Cerebellar cortex (tissue), 1 donor: ENCODE results near the gene LYST.
A peak's percentile ranks its signal among the peaks of the same experiment; 100 is the strongest.
"Not testable (repeated sequence)": the region's sequence is repeated elsewhere in the genome, so short reads cannot be mapped to it uniquely, and the experiment has no call there.

Experiments used
- DNase-seq: peaks from one replicate; pipeline ENCODE4 v3.0.0-alpha.2; 2015; ENCODE audit warnings: low spot score

Gene LYST

DNA sequence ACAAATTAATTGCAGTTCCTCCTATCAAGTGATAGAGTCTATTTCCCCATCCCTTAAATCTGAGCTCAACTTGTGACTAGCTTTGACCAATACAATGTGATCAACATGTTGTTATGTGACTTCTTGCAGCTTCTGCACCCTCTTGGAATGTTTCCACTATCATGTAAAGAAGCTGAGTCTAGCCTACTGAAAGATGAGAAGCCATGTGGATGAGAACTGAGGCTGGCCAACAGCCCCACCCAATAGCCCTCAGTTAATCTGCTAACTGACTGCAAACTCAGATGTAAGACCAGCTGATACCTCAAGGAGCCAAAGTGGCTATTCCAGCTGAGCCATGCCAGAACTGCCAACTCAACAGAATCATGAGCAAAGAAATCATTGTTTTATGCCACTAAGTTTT is 44.0 kb downstream of the LYST start:
- DNase-seq, result no peak

DNA sequence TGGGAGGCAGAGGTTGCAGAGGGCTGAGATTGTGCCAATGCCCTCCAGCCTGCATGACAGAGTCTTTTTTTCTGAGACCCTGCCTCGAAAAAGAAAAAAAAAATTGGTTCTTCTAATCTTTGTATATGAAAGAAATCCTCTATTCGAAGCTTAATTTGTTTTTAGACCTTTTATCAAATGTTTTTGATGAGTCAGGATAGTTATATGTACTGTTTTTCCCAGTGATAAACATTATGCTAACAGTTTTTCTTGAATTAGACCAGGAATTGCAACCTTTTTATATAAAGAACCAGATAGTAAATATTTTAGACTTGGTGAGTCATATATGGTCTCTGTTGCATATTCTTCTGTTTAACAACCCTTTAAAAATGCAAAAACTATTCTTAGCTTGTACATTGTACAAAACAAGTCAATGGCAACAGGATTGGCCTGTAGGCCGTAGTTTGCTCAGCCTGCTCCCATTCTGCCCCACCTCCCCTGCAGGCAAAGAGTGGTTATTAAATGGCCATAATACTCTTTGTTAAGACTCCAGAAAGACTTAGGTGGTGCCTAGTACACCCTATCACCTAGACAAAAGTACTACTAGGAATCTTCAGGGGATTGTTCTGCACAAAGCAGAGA is 45.2 kb downstream of the LYST start:
- no peak for DNase-seq

DNA sequence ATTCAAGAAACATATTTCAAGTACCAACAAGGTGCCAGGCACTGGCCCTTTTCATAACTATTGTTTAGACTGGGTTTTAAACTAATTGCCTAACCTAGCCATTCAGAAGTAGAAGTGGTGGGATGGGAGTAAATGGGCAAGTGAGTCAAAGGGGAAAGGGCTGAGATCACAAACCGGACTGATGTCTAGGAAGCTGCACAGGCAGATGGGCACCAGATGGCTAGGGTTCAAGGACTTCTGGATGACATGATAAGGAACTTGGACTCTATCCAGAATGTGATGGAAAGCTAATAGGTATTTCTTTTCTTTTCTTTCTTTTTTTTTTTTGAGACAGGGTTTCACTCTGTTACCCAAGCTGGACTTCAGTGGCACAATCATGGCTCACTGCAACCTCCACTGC is 46.6 kb downstream of the LYST start:
- no peak for DNase-seq

DNA sequence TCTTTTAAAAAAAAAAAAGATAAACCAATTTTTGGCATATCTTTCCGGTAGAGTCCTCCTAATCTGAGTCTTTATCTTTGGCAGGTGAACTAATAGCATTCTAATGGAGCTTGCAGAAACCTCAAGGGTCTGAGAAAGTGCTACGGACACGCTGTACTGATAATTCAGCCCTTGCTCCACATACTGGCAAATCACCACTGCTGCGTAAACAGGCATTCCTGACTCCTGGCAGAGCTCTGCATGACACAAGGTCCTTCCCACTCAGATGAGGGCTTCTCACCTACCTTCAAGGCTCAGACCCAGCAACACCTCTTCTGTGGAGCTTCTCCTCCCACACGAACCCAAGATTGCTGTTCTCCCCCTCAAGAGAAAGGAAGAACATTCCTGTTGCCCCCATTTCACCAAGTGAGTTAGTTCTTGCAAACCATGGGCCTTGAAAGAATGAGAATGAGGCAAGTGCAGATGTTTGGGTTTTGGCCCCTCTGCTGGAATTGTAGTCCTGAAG is 48.0 kb downstream of the LYST start:
- DNase-seq, result no peak

DNA sequence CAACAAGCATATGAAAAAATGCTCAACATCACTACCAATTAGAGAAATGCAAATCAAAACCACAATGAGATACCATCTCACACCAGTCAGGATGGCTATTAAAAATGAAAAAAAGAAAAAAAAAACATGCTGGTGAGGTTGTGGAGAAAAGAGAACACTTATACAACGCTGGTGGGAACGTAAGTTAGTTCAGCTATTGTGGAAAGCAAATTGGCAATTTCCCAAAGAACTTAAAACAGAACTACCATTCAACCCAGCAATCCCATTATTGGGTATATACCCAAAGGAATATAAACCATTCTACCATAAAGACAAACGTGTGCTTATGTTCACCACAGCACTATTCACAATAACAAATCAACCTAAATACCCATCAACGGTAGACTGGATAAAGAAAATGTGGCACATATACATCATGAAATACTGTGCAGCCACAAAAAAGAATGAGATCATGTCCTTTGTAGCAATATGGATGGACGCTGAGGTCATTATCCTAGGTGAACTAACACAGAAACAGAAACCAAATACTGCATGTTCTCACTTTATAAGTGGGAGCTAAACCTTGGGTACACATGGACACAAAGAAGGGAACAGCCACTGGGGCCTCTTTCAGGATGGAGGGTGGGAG is 49.5 kb downstream of the LYST start:
- no peak for DNase-seq

DNA sequence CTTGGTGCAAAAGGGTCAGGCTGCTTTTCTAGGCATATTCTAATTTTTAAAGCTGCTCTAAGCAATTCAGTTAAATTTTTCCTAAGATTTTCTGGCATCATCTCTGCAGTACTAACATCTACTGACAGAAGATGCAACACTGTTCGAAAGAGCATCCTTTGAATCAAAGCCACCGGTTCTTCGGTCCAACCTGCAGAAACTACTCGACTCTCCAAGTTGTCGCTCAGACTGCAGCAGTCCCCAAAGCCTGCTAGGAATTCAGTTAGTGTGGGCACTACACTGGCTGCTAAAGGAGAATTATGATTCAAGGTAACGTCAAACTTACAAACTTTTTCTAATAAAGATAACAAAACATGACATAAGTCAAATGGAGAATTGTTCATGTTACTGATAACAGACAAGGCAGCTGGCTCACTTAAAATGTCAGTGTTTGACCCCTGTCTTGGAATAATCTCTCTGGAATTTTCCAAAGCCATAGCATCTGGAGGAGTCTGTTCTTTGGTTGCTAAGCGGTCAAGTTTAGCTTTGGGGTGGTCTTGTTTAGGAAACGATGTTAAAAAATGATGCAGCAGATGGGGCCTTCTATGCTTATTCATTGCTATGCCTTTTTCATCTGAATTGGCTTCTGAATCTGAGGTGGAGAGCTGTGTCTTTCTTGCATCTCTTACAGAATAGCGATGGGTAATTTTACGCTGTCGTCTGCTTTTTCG is 56.9 kb downstream of the LYST start:
- DNase-seq, result no peak

DNA sequence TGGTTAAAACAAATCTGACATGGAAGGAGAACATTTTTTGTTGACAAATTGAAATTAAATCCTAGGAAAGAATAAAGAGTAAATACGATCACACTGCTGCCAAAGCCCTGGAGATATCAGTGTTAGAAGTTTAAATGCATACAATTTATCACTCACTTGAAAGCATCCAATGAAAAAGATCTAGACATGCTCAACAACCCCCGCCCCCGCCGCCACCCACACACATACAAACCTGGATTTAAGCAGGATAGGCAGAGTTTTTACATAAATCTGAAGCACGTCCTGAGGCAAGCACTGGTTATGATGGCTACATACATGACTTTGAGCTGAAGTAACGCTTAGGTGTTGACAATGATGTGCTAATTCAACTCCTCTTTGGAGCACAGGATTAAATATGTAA is 58.5 kb downstream of the LYST start:
- DNase-seq, result no peak

DNA sequence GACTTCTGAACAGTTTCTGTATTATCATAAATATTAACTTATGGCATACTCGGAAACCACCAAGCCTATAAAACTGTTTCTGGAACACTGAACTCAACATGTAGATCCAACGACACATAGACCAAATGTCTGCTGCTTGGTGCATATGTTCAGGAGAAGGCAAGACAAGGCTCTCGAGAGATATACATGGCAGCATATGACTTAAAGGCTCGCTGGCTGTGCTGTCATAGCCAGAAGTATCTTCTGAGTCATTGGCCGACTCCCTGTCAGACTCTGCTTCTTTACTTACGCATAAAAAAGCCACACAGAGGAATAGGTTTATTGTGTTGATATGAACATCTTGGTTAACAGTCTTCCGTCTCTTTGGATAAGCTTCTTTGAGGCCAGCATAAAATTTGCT is 60.6 kb downstream of the LYST start:
- no peak for DNase-seq

DNA sequence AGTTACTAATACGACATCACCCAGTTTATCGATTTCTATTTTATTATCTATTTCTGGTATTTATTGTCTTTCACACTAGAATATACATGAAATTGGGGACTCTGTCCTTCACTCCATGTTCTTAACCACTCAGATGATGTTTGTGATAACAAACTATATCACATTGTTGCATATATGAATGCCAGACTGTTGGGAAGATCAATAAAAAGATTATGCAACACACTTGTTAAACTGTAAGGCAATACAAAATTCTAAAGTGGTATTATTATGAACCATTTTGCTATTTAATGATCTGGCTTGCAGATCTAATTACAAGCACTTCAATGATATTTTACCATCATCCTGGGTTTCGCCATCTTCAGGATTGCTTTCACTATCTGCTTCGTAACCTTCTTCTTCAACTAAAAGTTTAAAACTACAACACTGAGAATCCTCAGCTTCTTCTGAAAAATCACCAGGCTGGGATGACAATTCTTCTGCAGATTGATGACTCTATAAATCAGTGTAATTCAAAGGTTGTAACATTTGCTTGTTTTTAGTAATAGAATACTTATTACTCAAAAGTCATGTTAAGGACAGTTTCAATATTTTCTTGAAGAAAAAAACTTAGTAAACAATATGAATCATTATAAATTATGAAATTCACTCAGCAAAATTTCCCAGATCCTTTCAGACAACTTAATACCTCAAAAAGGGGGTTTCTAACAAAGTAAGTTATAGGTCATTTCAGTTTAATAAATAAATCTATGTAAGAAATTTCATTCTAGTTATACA is 63.9 kb downstream of the LYST start:
- DNase-seq, result no peak

DNA sequence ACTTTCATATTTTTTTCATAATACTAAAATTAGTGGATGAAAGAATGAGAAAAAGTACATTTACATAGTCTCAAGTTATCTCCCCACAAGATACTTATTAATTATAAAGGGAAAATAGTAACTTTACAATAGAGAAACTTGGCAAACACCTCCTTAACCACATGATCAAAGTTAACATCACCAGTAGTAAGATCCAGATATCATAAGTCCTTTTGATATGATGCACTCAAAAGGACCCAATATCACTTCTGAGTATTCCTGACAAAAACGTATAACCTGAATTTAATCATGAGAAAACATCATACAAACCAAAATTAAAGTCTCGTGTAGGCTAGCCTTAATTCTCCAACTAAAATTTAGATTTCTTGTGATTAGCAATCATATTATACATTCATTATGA is 67.4 kb downstream of the LYST start:
- no peak for DNase-seq

DNA sequence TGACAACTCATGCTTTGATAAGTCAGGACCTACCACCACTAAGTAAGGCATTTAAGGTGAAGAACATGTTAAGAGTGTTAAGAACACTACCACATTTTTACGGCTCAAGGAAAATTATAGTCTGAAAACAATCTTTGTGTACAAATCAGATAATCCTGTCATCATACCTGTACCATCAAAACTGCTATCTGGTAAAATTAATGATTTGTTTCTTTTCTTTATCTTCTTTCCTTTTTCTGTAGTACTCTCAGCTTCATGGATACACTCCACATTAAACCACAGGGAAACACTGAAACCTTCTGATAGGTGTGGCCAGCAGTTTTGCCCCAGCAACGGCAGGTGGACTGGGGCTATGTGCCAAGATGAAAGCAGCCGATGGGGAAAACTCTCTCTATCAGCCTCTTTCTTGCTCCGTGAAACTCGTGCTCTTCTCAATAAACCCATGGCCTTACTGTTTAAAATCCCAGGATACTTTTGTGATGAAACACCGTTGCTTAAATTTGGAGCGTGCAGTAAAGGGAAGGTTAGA is 75.1 kb downstream of the LYST start:
- DNase-seq, result no peak

DNA sequence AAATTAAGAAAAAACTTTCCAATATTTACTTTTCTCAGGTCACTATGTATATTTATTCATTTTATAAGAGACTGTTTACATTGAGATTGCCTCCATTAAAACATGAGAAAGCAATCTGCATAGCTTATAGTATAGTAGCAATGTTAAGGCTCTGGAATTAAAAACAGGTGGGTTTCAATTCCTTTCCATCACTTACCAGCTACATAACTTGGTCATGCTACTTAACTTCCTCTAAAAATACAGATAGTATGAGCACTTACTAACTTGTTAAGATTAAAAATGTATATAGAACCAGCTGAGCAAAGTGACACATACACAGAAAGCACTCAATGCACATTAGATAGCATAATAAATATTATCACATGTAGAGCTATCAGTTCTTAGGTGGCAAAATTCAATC is 76.6 kb downstream of the LYST start:
- no peak for DNase-seq

DNA sequence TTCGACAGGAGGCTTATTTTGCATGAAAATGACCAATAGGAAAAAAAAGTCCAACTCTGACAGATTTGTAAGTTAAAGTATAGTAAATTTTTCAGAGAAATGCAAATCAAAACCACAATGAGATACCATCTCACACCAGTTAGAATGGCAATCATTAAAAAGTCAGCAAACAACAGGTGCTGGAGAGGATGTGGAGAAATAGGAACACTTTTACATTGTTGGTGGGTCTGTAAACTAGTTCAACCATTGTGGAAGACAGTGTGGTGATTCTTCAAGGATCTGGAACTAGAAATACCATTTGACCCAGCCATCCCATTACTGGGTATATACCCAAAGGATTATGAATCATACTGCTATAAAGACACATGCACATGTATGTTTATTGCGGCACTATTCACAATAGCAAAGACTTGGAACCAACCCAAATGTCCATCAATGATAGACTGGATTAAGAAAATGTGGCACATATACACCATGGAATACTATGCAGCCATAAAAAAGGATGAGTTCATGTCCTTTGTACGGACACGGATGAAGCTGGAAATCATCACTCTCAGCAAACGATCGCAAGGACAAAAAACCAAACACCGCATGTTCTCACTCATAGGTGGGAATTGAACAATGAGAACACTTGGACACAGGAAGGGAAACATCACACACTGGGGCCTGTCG is 80.3 kb downstream of the LYST start:
- not testable (repeated sequence) for DNase-seq

DNA sequence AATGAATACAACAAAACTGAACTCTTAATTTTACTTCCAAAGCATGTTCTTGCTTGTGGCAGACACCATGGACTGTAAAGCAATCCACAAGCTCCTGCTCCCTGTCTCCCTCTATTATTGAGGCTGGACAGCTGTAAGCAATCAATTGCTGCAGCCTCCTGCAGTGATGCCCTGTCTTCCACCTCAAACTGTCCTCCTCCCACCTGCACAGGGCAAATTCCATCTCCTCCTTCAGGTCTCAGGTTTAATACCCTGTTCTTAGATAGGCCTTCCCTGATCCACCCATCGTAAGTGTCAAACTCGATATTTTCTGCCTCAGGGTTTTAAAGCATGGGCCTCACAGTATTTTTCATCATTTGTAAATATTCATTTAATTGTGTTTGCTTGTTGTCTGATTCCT is 81.8 kb downstream of the LYST start:
- DNase-seq, result no peak

DNA sequence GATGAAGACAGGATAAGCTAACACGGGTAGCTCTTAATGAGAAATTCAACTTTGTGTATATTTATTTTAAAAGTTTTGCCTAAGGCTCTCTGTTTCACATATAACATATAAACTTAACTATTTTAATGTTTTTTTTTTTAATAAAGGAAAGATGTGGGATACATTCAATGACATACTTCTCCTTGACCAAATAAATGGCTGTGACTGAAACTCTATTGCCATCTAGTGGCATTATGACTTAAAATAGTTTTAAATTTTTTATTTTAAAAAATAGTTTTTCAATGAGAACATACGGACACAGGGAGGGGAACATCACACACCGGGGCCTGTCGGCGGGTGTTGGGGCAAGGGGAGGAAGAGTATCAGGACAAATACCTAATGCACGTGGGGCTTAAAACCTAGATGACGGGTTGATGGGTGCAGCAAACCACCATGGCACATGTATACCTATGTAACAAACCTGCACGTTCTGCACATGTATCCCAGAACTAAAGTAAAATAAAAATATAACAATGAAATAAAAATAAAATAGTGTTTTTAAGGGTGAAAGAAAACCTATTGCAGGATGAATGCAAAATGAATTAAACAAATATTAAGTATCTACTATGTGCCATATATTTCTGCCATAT is 83.4 kb downstream of the LYST start:
- peak; percentile 53 for DNase-seq

DNA sequence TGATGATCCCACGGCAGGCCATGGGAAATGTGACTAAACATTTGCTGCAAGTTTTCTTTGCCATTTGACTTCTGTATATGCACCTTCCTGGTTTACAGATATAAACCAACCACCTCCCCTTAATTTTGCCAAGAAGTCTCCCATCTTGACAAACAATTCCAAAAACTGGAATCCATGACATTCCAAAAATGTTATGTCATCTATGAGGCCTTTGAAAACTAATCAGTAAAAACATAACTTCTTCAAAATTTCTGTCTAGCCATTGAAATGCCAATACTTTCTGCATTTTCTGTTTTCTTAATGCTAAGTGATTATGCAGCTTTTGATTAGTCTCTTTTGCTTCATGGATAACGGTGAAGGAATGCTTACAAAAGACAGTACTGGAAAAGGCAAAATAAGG is 84.1 kb downstream of the LYST start:
- no peak for DNase-seq

DNA sequence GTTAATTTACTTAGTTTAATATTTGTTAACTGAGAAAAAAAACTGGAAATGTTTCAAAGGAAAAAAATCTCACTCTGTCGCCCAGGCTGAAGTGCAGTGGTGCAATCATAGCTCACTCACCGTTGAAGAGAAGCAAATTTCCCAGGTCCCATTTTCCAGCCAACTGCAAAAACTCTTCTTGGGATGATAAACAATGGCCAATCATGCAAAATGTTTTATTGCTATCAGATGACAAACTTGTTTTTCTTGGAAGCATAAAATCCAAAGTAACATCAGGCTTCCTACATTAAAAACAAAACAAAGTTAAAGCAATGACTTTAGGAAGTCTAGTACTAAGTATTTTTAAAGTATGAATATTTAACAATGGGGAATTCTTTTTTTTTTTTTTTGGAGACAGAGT is 84.9 kb downstream of the LYST start:
- DNase-seq, result no peak

DNA sequence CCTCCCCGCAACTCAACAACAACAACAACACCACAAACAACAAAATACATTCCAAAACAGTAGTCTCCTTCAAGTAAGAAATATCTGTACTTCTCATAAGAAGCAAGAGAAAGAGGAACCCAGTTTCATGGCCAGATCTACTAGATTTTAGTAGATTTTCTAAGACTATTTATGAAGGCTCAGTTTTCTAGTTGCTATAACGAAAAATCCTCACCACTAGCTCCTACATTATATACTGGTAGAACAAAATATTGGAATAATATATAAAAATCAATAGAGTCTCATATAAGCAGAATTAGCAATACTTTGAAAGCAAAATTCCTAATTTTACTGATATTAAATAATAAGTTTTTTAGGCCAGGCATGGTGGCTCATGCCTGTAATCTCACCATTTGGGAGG is 86.9 kb downstream of the LYST start:
- DNase-seq, result no peak

DNA sequence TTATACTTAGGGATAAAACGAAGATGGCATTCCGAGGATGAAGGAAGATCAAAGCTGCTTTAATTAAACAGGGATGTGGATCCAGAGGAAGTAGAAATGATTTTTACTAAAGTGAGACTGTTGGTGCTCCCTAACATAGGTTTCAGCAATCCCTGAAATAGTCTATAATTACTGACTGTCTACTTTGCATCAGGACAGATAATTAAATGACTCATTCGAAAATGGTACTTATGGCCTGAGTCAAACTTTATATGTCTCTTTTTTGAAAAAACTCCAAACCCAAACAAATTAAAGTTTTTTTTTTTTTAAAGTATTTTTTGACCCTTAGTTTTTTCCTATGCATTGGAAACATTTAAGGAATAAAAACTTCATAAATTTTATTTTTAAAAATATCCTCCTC is 90.3 kb downstream of the LYST start:
- no peak for DNase-seq

DNA sequence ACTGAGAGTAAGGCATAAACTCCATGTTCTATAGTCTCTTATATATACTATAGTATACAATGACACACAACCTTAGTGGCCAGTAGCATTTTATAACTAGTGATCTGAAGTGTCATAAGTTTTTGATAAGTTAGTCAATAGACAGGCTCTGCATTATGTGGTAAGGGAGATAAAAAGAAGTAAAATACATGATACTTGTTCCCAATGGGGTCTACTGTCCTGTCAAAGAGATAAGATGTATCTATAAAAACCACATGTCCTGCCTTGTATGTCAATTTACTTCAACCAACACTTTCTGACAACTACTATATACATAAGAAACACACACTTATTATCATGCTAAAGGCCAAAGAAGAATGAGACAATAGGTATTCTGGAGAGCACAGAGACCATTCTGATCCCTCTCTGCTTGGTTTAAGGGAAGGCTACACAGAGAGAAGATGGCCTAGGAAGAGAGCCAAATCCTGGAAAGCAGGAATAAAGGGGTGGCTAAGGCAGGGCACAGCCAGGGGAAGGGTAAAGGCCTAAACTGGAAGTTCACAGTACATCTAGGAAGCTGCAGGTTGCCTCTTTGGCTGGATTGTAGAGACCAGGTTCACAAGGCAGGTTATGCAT is 91.4 kb downstream of the LYST start:
- DNase-seq, result no peak

DNA sequence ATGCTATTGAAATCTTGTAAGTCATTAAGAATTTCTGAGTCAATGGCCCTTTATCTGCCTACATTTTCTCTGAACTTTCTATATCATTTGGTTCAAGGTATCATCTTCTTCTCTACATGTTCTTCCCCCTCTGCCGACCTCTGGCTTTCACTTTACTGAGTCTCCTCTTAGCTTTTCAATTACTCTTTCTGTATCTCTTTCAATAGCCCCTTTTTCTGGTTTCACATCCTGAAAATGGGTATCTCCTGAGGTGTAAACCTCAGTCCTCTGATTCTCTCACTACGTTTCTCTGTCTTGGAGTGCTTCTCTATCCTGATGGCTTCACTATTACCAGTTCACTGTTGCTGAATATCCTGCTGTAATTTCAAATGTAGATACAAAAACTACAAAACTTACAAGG is 98.9 kb downstream of the LYST start:
- no peak for DNase-seq
